Fibroblast of lung (primary cell): ENCODE data around the gene FGFR3. TPM values are rescaled to one million over a fixed set of nuclear protein-coding genes. Genes with fewer than 3 reads are reported as not detected.

Source experiments
- DNase-seq, 2 donors: peaks; one replicate each; pipeline versions ENCODE4 v3.0.0 to v3.0.0-alpha.2; 2010; ENCODE audit warnings: low read depth in 2 of 2
- H2AFZ ChIP-seq: 2 replicates; pipeline ENCODE4 v1.5.1; 2012; ENCODE audit warnings: low read length, control low read depth, inconsistent platforms
- H3K27ac ChIP-seq: 2 replicates; pipeline ENCODE4 v1.5.1; 2011; ENCODE audit warnings: low read length, control low read depth; ENCODE audit not compliant: insufficient read depth
- H3K27me3 ChIP-seq: 2 replicates; pipeline ENCODE4 v1.5.1; 2011; ENCODE audit warnings: mild to moderate bottlenecking, low read length; ENCODE audit not compliant: control insufficient read depth, insufficient read depth
- H3K36me3 ChIP-seq: 2 replicates; pipeline ENCODE4 v1.5.1; 2011; ENCODE audit warnings: low read length; ENCODE audit not compliant: control insufficient read depth, insufficient read depth
- H3K4me1 ChIP-seq: 2 replicates; pipeline ENCODE4 v1.5.1; 2011; ENCODE audit warnings: low read length; ENCODE audit not compliant: control insufficient read depth, insufficient read depth; ENCODE audit errors: extremely low read depth
- H3K4me2 ChIP-seq: 2 replicates; pipeline ENCODE4 v1.5.1; 2011; ENCODE audit warnings: low read length, control low read depth; ENCODE audit not compliant: insufficient read depth; ENCODE audit errors: extremely low read depth
- H3K4me3 ChIP-seq, 4 experiments: fragments of 200-600 bp in 1 of 4; sonication (generic) in 1 of 4; replicated peaks in 1 of 4; 2 replicates each; pipeline ENCODE4 v1.5.1; 2011 to 2016; ENCODE audit warnings: low read length in 4 of 4, low read depth in 3 of 4, mild to moderate bottlenecking in 3 of 4, control low read depth in 2 of 4, inconsistent platforms in 1 of 4, mixed read lengths in 1 of 4; ENCODE audit not compliant: insufficient read depth in 1 of 4; ENCODE audit errors: control extremely low read depth in 1 of 4
- H3K79me2 ChIP-seq: 2 replicates; pipeline ENCODE4 v1.5.1; 2012; ENCODE audit warnings: mild to moderate bottlenecking, low read length, inconsistent platforms; ENCODE audit not compliant: control insufficient read depth, insufficient read depth
- H3K9ac ChIP-seq: 2 replicates; pipeline ENCODE4 v1.5.1; 2011; ENCODE audit warnings: mild to moderate bottlenecking, low read length, control low read depth; ENCODE audit not compliant: insufficient read depth
- H3K9me3 ChIP-seq: 2 replicates; pipeline ENCODE4 v1.5.1; 2012; ENCODE audit warnings: low read depth, low read length; ENCODE audit not compliant: control insufficient read depth, insufficient read depth
- H4K20me1 ChIP-seq: 2 replicates; pipeline ENCODE4 v1.5.1; 2011; ENCODE audit warnings: low read length; ENCODE audit not compliant: control insufficient read depth, insufficient read depth; ENCODE audit errors: extremely low read depth
- EZH2 ChIP-seq: IDR thresholded peaks from 2 replicates; pipeline ENCODE4 v1.5.1; 2012; ENCODE audit warnings: low read length, control low read depth, mild to moderate bottlenecking; ENCODE audit errors: missing control alignments
- polyA plus RNA-seq, 2 donors: library from polyadenylated mRNA; depleted of rRNA in 1 of 2; stranded (reverse) in 1 of 2; unstranded in 1 of 2; fragments of >200 nt; gene quantifications; 2 replicates each; pipeline ENCODE4 v1.2.1, GENCODE V29; 2011 to 2012; ENCODE audit warnings: missing spikeins in 1 of 2
- total RNA-seq: library from RNA; depleted of rRNA; stranded (reverse); fragments of >200 nt; gene quantifications from 2 replicates; pipeline ENCODE4 v1.2.1, GENCODE V29; 2014
- TF ChIP-seq, protein P1 (sequence below), 2 donors: IDR thresholded peaks in 1 of 2; conservative IDR thresholded peaks in 1 of 2; 1 replicate in 1 of 2; 2 replicates in 1 of 2; pipeline ENCODE4 v1.5.1; 2011 to 2012; ENCODE audit warnings: low read length in 2 of 2, control low read depth in 1 of 2, inconsistent platforms in 1 of 2, low read depth in 1 of 2, mild to moderate bottlenecking in 1 of 2

Gene FGFR3
- total and polyA plus RNA-seq, 2 donors (not counting 1 experiment from before 2014, with no cell fraction given), result 0.11 to 0.33 TPM

DNA sequence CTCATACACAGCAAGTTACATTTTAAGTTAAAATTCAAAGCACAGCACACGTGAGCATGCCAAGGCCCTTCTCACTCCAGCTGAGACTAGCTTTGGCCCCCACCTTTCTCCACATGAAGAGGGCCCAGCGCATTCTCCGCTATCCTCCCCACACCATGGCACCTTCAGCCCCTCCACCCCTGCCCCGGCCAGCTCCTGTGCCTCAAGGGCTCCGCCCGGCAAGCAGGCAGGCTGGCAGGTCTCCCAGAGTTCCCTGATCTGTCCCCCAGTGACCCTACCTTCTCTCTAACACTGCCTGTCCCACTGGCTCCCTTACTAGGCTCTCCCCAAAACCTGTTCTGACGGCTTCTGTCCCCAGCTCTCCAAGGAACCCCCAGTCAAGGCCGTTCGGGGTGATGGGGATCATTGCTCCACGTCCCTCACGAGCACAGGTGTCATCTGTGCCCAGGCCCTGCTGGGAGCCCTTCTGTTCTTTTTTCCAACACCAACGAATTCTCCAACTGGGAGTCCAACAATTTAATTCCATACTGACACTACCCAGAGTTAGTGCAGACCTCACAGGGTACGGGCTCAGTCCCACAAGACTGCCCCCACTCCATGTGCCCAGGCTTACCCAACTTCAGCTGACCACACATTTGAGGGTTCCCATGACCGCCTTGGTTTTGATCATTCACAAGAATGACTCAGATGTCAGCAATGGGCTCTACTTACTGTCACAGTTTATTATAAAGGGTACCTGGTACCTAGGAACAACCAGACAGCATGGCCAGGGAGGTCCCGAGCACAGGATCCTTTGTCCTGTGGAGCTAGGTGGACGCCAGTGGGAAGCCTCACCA, 58.7 kb downstream of the FGFR3 start:
- TF ChIP-seq, protein P1, sequence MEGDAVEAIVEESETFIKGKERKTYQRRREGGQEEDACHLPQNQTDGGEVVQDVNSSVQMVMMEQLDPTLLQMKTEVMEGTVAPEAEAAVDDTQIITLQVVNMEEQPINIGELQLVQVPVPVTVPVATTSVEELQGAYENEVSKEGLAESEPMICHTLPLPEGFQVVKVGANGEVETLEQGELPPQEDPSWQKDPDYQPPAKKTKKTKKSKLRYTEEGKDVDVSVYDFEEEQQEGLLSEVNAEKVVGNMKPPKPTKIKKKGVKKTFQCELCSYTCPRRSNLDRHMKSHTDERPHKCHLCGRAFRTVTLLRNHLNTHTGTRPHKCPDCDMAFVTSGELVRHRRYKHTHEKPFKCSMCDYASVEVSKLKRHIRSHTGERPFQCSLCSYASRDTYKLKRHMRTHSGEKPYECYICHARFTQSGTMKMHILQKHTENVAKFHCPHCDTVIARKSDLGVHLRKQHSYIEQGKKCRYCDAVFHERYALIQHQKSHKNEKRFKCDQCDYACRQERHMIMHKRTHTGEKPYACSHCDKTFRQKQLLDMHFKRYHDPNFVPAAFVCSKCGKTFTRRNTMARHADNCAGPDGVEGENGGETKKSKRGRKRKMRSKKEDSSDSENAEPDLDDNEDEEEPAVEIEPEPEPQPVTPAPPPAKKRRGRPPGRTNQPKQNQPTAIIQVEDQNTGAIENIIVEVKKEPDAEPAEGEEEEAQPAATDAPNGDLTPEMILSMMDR (conservative IDR thresholded peaks at IDR 0.05 in 1 of 2, IDR thresholded peaks at IDR 0.05 in 1 of 2; ENCODE audit: low read depth in 1 of 2, low read length in 2 of 2), result no peak
- TF ChIP-seq EZH2, result no peak
- H3K9me3 ChIP-seq, result no peaks in the 10 kb centered on the region
- no peak overlapping the region for H2AFZ ChIP-seq
- H3K79me2 ChIP-seq, result peaks cover 52% of the 10 kb centered on the region
- no peaks in the 10 kb centered on the region for H3K27me3 ChIP-seq
- peak in 1 of 2 donors; percentile 27 for DNase-seq
- H3K4me3 ChIP-seq, result no peak overlapping the region
- H3K36me3 ChIP-seq, result peaks cover 5% of the 10 kb centered on the region
- no peak overlapping the region for H3K4me2 ChIP-seq
- no peak overlapping the region for H3K9ac ChIP-seq
- H4K20me1 ChIP-seq, result no peaks in the 10 kb centered on the region
- H3K27ac ChIP-seq, result no peak overlapping the region
- H3K4me1 ChIP-seq, result peaks cover 4% of the 10 kb centered on the region

DNA sequence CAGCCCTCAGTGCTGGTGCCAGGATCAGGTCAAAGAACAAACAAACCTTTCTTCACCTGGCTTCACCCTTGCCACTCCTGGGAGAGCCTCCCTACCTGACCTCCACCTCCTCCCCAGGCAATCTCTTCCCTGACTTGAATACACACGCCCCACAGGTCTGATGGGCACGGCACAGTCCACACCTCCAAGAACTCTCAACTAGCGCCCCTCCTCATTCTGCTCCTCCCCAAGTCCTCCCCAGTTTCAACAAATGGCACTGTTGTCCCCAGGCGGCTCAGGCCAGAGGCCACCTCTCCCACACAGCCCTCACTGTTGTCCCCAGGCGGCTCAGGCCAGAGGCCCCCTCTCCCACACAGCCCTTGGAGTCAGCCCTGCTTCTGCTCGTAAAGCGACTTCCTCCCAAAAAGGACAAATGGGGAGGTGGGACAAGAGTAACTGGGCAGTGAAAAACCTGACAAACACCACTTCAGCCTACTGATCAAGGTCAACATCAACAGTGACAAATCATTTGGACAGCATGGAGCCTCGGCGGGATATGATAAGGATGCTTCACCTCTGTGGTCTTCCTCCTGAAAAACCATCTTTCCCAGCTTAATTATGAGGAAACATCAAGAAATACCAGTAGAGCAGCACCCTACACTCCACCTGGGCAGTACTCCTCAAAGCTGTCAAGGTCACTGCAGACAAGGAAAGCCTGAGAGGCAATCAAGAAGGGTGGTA, 60.0 kb downstream of the FGFR3 start:
- Histone ChIP-seq H4K20me1 (no peaks in the 10 kb centered on the region), H3K9me3 (no peaks in the 10 kb centered on the region), H3K4me1 (peaks cover 6% of the 10 kb centered on the region), H3K27ac (no peak overlapping the region), H3K79me2 (peaks cover 55% of the 10 kb centered on the region), H3K4me2 (no peak overlapping the region), H3K27me3 (no peaks in the 10 kb centered on the region), H2AFZ (no peak overlapping the region), H3K9ac (no peak overlapping the region), H3K36me3 (peaks cover 5% of the 10 kb centered on the region), H3K4me3 (no peak overlapping the region)
- DNase-seq, result no peak
- no peak for TF ChIP-seq EZH2
- TF ChIP-seq, protein P1 (conservative IDR thresholded peaks at IDR 0.05 in 1 of 2, IDR thresholded peaks at IDR 0.05 in 1 of 2; ENCODE audit: low read depth in 1 of 2, low read length in 2 of 2), result no peak

DNA sequence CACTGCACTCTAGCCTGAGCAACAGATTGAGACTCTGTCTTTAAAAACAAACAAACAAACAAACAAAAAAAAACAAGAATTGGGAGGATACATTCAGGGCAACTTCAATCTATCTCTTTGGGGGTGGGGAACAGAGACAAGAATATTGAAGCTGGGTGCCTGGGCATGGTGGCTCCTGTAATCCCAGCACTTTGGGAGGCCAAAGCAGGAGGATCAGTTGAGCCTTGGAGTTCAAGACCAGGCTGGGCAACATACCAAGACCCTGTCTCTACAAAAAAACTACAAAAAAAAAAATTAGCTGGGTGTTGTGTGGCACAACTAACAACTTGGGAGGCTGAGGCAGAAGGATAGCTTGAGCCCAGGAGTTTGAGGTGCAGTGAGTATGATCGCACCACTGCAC, 61.7 kb downstream of the FGFR3 start:
- Histone ChIP-seq H3K4me3 (peak overlapping the region; percentile 63 to 82 (median 74)), H2AFZ (no peak overlapping the region), H3K27ac (no peak overlapping the region)

More for the DNA sequence above, 61.7 kb downstream of the FGFR3 start:
- Histone ChIP-seq H3K9me3 (no peaks in the 10 kb centered on the region), H3K4me2 (peak overlapping the region; percentile 96), H3K4me1 (peaks cover 6% of the 10 kb centered on the region), H3K9ac (no peak overlapping the region), H3K79me2 (peaks cover 51% of the 10 kb centered on the region), H3K27me3 (no peaks in the 10 kb centered on the region), H3K36me3 (peaks cover 5% of the 10 kb centered on the region), H4K20me1 (no peaks in the 10 kb centered on the region)
- no peak for DNase-seq
- TF ChIP-seq, protein P1 (conservative IDR thresholded peaks at IDR 0.05 in 1 of 2, IDR thresholded peaks at IDR 0.05 in 1 of 2; ENCODE audit: low read depth in 1 of 2, low read length in 2 of 2), result no peak
- TF ChIP-seq EZH2, result no peak
